Measurements from ENCODE around the gene LLGL1.

Gene LLGL1

GRCh38 chr17:18281788-18282187 is 56.4 kb downstream of the LLGL1 start:
- TF ChIP-seq TAF1 (IDR thresholded peaks at IDR 0.05; ENCODE audit: borderline replicate concordance, insufficient read depth, low read length) (no peak), FOXP2 (optimal IDR thresholded peaks at IDR 0.05; ENCODE audit: borderline replicate concordance, extremely low read depth, extremely low read length, insufficient read depth) (no peak), POLR2AphosphoS5 (IDR thresholded peaks at IDR 0.05; ENCODE audit: low read depth, low read length) (no peak), REST (IDR thresholded peaks at IDR 0.05; ENCODE audit: insufficient read depth in 1 of 2, low read depth in 2 of 2, low read length in 2 of 2) (no peak), SIN3A (IDR thresholded peaks at IDR 0.05; ENCODE audit: borderline replicate concordance, insufficient read depth, low read length) (no peak)

DNA sequence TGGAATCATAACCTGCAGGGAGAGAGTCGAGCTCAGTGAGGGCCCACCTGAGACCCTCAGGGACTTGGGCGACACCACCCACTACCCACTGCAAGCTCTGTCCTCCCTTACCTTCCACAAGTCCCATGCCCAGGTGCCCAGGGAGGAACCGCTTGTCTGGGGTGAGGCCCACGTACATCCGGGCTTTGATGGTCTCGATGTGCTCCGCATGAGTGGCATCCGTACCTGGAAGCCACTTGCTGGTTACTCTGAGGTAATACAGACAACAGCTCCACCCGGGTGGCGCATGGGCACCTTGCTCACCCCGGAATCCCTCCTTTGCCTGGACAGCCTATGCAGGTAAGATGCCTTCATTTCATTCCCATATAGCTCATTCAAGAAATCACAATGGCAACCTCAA is 59.9 kb downstream of the LLGL1 start:
- TF ChIP-seq FOXP2 (optimal IDR thresholded peaks at IDR 0.05; ENCODE audit: borderline replicate concordance, extremely low read depth, extremely low read length, insufficient read depth) (no peak), POLR2AphosphoS5 (IDR thresholded peaks at IDR 0.05; ENCODE audit: low read depth, low read length) (no peak), REST (IDR thresholded peaks at IDR 0.05; ENCODE audit: insufficient read depth in 1 of 2, low read depth in 2 of 2, low read length in 2 of 2) (no peak), TAF1 (IDR thresholded peaks at IDR 0.05; ENCODE audit: borderline replicate concordance, insufficient read depth, low read length) (no peak), SIN3A (IDR thresholded peaks at IDR 0.05; ENCODE audit: borderline replicate concordance, insufficient read depth, low read length) (no peak)

DNA sequence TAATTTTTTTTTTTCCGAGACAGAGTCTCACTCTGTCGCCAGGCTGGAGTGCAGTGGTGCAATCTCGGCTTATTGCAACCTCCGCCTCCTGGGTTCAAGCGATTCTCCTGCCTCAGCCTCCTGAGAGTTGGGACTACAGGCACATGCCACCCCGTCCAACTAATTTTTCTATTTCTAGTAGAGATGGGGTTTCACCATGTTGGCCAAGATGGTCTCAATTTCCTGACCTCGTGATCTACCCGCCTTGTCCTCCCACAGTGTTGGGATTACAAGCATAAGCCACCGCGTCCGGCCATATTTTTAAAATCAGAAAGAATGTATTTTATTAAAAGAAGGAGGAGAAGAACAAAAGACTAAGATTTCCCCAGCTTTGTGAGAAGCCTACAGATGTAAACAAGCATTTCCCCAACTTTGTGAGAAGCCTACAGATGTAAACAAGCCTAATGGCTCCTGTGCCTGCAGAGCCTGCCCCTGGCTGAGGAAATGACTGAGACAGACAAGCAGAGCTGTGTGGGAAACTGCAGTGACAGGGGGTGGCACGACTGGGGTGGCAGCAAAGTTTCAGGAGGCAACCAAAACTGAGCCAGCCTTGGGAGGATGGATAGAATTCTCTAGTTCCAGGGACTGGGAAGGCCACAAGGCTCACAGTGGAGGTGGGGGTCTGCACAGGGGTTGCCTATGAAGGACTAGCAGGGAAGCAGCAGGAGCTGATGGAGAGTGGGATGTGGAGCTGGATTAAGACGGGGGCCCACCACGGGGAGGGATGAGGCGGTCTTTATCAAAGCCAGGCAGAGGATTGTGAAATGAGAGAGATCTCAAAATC is 66.5 kb downstream of the LLGL1 start:
- TF ChIP-seq REST (IDR thresholded peaks at IDR 0.05; ENCODE audit: insufficient read depth in 1 of 2, low read depth in 2 of 2, low read length in 2 of 2) (no peak), POLR2AphosphoS5 (IDR thresholded peaks at IDR 0.05; ENCODE audit: low read depth, low read length) (no peak), FOXP2 (optimal IDR thresholded peaks at IDR 0.05; ENCODE audit: borderline replicate concordance, extremely low read depth, extremely low read length, insufficient read depth) (no peak)

Measured in PFSK-1 (cell line).